GM21529 (cell line): Measurements from ENCODE around the gene CCDC12.

ENCODE experiments used
- ATAC-seq: cut with Tn5 transposase; IDR thresholded peaks from one replicate; pipeline ENCODE4 v1.9.1; 2021; ENCODE audit not compliant: unreplicated experiment

CCDC12 gene

GRCh38 chr3:46908294-46908985 lies 68.1 kb downstream of the CCDC12 start:
- ATAC-seq = no peak

- no peak for ATAC-seq
Observed at GRCh38 chr3:46907960-46908293, 68.6 kb downstream of the CCDC12 start.

GRCh38 chr3:46907271-46907670 lies 69.3 kb downstream of the CCDC12 start:
- ATAC-seq = no peak

- no peak for ATAC-seq
Observed at GRCh38 chr3:46906471-46907058, 70.0 kb downstream of the CCDC12 start.

- no peak for ATAC-seq
Observed at GRCh38 chr3:46905661-46906451, 70.7 kb downstream of the CCDC12 start.

- ATAC-seq = no peak
Observed at GRCh38 chr3:46905213-46905560, 71.4 kb downstream of the CCDC12 start.

- ATAC-seq = no peak
Observed at GRCh38 chr3:46904303-46905212, 72.0 kb downstream of the CCDC12 start.

GRCh38 chr3:46903341-46904302 lies 72.9 kb downstream of the CCDC12 start:
- no peak for ATAC-seq

- ATAC-seq = no peak
Observed at GRCh38 chr3:46902188-46902631, 74.3 kb downstream of the CCDC12 start.

GRCh38 chr3:46901591-46902187 lies 74.9 kb downstream of the CCDC12 start:
- no peak for ATAC-seq

GRCh38 chr3:46901061-46901460 lies 75.5 kb downstream of the CCDC12 start:
- no peak for ATAC-seq

- no peak for ATAC-seq
Observed at GRCh38 chr3:46900356-46900755, 76.2 kb downstream of the CCDC12 start.

GRCh38 chr3:46900007-46900292 lies 76.6 kb downstream of the CCDC12 start:
- ATAC-seq = no peak

GRCh38 chr3:46899151-46900006 lies 77.2 kb downstream of the CCDC12 start:
- no peak for ATAC-seq

- no peak for ATAC-seq
Observed at GRCh38 chr3:46898321-46899150, 78.0 kb downstream of the CCDC12 start.

- ATAC-seq = no peak
Observed at GRCh38 chr3:46897829-46898320, 78.7 kb downstream of the CCDC12 start.

GRCh38 chr3:46897031-46897430 lies 79.5 kb downstream of the CCDC12 start:
- ATAC-seq = no peak

- ATAC-seq = no peak
Observed at GRCh38 chr3:46896386-46896785, 80.2 kb downstream of the CCDC12 start.
